PC-9 (cell line): ENCODE measurements around the gene INPP5A. TPM values are rescaled to one million over a fixed set of nuclear protein-coding genes. Genes with fewer than 3 reads are reported as not detected.

Experiments
- BruUV-seq: library from RNA; stranded (reverse); fragments of 400-500 nt; replicated peaks from 2 replicates; lab custom pipeline; 2021; lab: Mats Ljungman, UMichigan
- CTCF ChIA-PET: fragments of 300-600 bp; sonication (Branson Sonifier 250); formaldehyde crosslinking; loops from one replicate; lab custom pipeline; 2022; ENCODE audit warnings: antibody characterized with exemption; lab: Charles Lee
- POLR2A ChIA-PET: fragments of 300-600 bp; sonication (Branson Sonifier 250); formaldehyde crosslinking; loops from one replicate; lab custom pipeline; 2022; ENCODE audit warnings: antibody characterized with exemption; ENCODE audit not compliant: unreplicated experiment; lab: Charles Lee
- DNase-seq, 2 experiments: peaks; one replicate each; pipeline versions ENCODE4 v3.0.0 to v3.0.0-alpha.2; 2015 to 2022; ENCODE audit warnings: mixed read lengths in 1 of 2
- H2AFZ ChIP-seq: fragments of 200-600 bp; sonication (generic); 2 replicates; pipeline ENCODE4 v1.8.1; 2017; ENCODE audit warnings: antibody characterized with exemption
- H3F3A ChIP-seq: fragments of 200-600 bp; sonication (generic); 2 replicates; pipeline ENCODE4 v1.8.1; 2017; ENCODE audit warnings: antibody characterized with exemption, mild to moderate bottlenecking, low read depth; ENCODE audit not compliant: insufficient read depth
- H3K27ac ChIP-seq: fragments of 200-600 bp; sonication (generic); 2 replicates; pipeline ENCODE4 v1.6.1; 2016; ENCODE audit warnings: mixed run types
- H3K27me3 ChIP-seq: fragments of 200-600 bp; sonication (generic); 2 replicates; pipeline ENCODE4 v1.6.1; 2016; ENCODE audit warnings: low read depth, mixed run types; ENCODE audit not compliant: insufficient read depth
- H3K36me3 ChIP-seq: fragments of 200-600 bp; sonication (generic); 2 replicates; pipeline ENCODE4 v1.6.1; 2016; ENCODE audit warnings: low read depth, mixed run types
- H3K4me1 ChIP-seq: fragments of 200-600 bp; sonication (generic); replicated peaks from 2 replicates; pipeline ENCODE4 v1.6.1; 2016; ENCODE audit warnings: mixed run types; ENCODE audit not compliant: insufficient read depth
- H3K4me2 ChIP-seq: fragments of 200-600 bp; sonication (generic); 2 replicates; pipeline ENCODE4 v1.6.1; 2017; ENCODE audit warnings: mixed run types
- H3K4me3 ChIP-seq: fragments of 200-600 bp; sonication (generic); 2 replicates; pipeline ENCODE4 v1.6.1; 2016; ENCODE audit warnings: mixed run types
- H3K79me2 ChIP-seq: fragments of 200-600 bp; sonication (generic); 2 replicates; pipeline ENCODE4 v1.6.1; 2017; ENCODE audit warnings: low read depth, mixed run types
- H3K9me2 ChIP-seq: fragments of 200-600 bp; sonication (generic); 2 replicates; pipeline ENCODE4 v1.8.1; 2017; ENCODE audit warnings: mild to moderate bottlenecking; ENCODE audit not compliant: insufficient read depth
- H3K9me3 ChIP-seq: fragments of 200-600 bp; sonication (generic); 2 replicates; pipeline ENCODE4 v1.8.1; 2016; ENCODE audit warnings: low read depth; ENCODE audit not compliant: insufficient read depth
- H4K20me1 ChIP-seq: fragments of 200-600 bp; sonication (generic); 2 replicates; pipeline ENCODE4 v1.8.1; 2017; ENCODE audit not compliant: insufficient read depth
- CTCF ChIP-seq: fragments of 200-600 bp; sonication (generic); conservative IDR thresholded peaks from 2 replicates; pipeline ENCODE4 v1.6.1; 2017; ENCODE audit warnings: mixed run types, antibody characterized with exemption, mild to moderate bottlenecking, moderate library complexity
- EZH2 ChIP-seq: fragments of 200-600 bp; sonication (generic); IDR thresholded peaks from 2 replicates; pipeline ENCODE4 v1.8.0; 2017; ENCODE audit warnings: antibody characterized with exemption, low read depth
- intact Hi-C: fragments of 100-400 bp; cut with micrococcal nuclease; formaldehyde crosslinking; loops from one replicate; pipeline ENCODE4 v1.10.0; 2022; ENCODE audit not compliant: unreplicated experiment
- total RNA-seq: library from RNA; stranded (reverse); gene quantifications from 2 replicates; pipeline ENCODE4 v1.2.3, GENCODE V29; 2021

The INPP5A gene
- total RNA-seq, 1 experiment from 2014 or later: 18.4 TPM

- Histone ChIP-seq H3F3A (peaks cover 25% of the 10 kb centered on the region), H3K4me1 (peaks cover 40% of the 10 kb centered on the region), H4K20me1 (0 out of 2 replicates have a peak, but pooled peaks cover 6% of the 10 kb centered on the region), H3K4me2 (no peak overlapping the region), H3K4me3 (no peak overlapping the region), H3K9me2 (no peaks in the 10 kb centered on the region), H3K27me3 (no peaks in the 10 kb centered on the region), H3K79me2 (peaks cover 7% of the 10 kb centered on the region), H3K9me3 (no peaks in the 10 kb centered on the region), H3K36me3 (no peaks in the 10 kb centered on the region), H3K27ac (no peak overlapping the region), H2AFZ (no peak overlapping the region)
- BruUV-seq: no TSS peak
- CTCF ChIA-PET: no interaction called here
- no peak for DNase-seq
- intact Hi-C loops: loop anchor here (10.0 kb wide), 1 partner anchor 65 kb away; no protein-coding TSS in a partner anchor
- POLR2A ChIA-PET: no interaction called here
- TF ChIP-seq EZH2 (no peak), CTCF (no peak)
Measured at GRCh38 chr10:132570265-132570664, 32.7 kb downstream of the INPP5A start.

GRCh38 chr10:132570771-132571649 lies 33.4 kb downstream of the INPP5A start:
- H3K4me2 ChIP-seq: peak overlapping the region; percentile 36; the same call in 1 of the 2 replicates
- ChIA-PET CTCF (no interaction called here), POLR2A (no interaction called here)
- H3K9me3 ChIP-seq: no peaks in the 10 kb centered on the region
- no peak overlapping the region for H3K27ac ChIP-seq
- H3F3A ChIP-seq: peaks cover 31% of the 10 kb centered on the region
- peaks cover 7% of the 10 kb centered on the region for H3K79me2 ChIP-seq
- H2AFZ ChIP-seq: no peak overlapping the region
- H3K36me3 ChIP-seq: no peaks in the 10 kb centered on the region
- no TSS peak for BruUV-seq
- H3K27me3 ChIP-seq: no peaks in the 10 kb centered on the region
- H3K4me1 ChIP-seq: peaks cover 46% of the 10 kb centered on the region
- 0 out of 2 replicates have a peak, but pooled peaks cover 6% of the 10 kb centered on the region for H4K20me1 ChIP-seq
- intact Hi-C loops: loop anchor here (10.0 kb wide), 1 partner anchor 64 kb away; no protein-coding TSS in a partner anchor
- H3K9me2 ChIP-seq: no peaks in the 10 kb centered on the region
- H3K4me3 ChIP-seq: no peak overlapping the region
- peak in 1 of 2 experiments; percentile 8 for DNase-seq
- no peak for TF ChIP-seq EZH2
- TF ChIP-seq CTCF: no peak

- no peaks in the 10 kb centered on the region for H3K36me3 ChIP-seq
- peak overlapping the region; percentile 55 for H3K27ac ChIP-seq
- H3K9me2 ChIP-seq: no peaks in the 10 kb centered on the region
- H3K27me3 ChIP-seq: no peaks in the 10 kb centered on the region
- no peak overlapping the region; the same call in 1 of the 2 replicates for H3K4me3 ChIP-seq
- ChIA-PET CTCF (no interaction called here), POLR2A (no interaction called here)
- no peaks in the 10 kb centered on the region for H3K9me3 ChIP-seq
- peaks cover 7% of the 10 kb centered on the region for H3K79me2 ChIP-seq
- no peak overlapping the region for H2AFZ ChIP-seq
- TF ChIP-seq CTCF (no peak), EZH2 (no peak)
- H3K4me1 ChIP-seq: peaks cover 55% of the 10 kb centered on the region
- intact Hi-C loops: loop anchor here (1.0 to 10.0 kb wide), 5 partner anchors 19 to 114 kb away; partner anchors contain the start of gene INPP5A
- peak; percentile 85 to 90 for DNase-seq
- no TSS peak for BruUV-seq
- peaks cover 40% of the 10 kb centered on the region for H3F3A ChIP-seq
- 0 out of 2 replicates have a peak, but pooled peaks cover 6% of the 10 kb centered on the region for H4K20me1 ChIP-seq
- peak overlapping the region; percentile 72 for H3K4me2 ChIP-seq
Measured at GRCh38 chr10:132571650-132572544, 34.3 kb downstream of the INPP5A start.
